Naive thymus-derived CD8-positive, alpha-beta T cell (primary cell): ENCODE data around the gene SP5. TPM values are rescaled to one million over a fixed set of nuclear protein-coding genes. Genes with fewer than 3 reads are reported as not detected.
"Not testable (repeated sequence)": the region's sequence is repeated elsewhere in the genome, so short reads cannot be mapped to it uniquely, and the experiment has no call there.

Source experiments
- ATAC-seq, 2 donors: fragments of 150-1000 bp; cut with Tn5 transposase in 1 of 2; sonication (Bioruptor Pico), chemical (Tn5 transposase) in 1 of 2; 1 replicate in 1 of 2; 2 replicates in 1 of 2; pipeline ENCODE4 v1.10.0; 2021; ENCODE audit warnings: mild to moderate bottlenecking in 2 of 2, moderate library complexity in 2 of 2
- POLR2A ChIA-PET: fragments of 350-600 bp; sonication (Branson Sonifier 250); formaldehyde crosslinking; loops from one replicate; lab custom pipeline; 2021; ENCODE audit warnings: antibody characterized with exemption; lab: Charles Lee
- DNase-seq, 10 donors: peaks; one replicate each; pipeline versions ENCODE4 v3.0.0 to v3.0.0-alpha.2; 2020 to 2022
- H3K27ac Mint-ChIP-seq, 10 donors: one replicate each; pipeline ENCODE4 v1.8.0; 2020 to 2022; ENCODE audit warnings: mild to moderate bottlenecking in 10 of 10, mixed read lengths in 10 of 10, moderate library complexity in 4 of 10, inconsistent platforms in 1 of 10
- H3K27me3 Mint-ChIP-seq, 5 donors: one replicate each; pipeline ENCODE4 v1.8.0; 2021 to 2022; ENCODE audit warnings: mixed read lengths in 5 of 5
- H3K36me3 Mint-ChIP-seq, 3 donors: one replicate each; pipeline ENCODE4 v1.8.0; 2020 to 2022; ENCODE audit warnings: mixed read lengths in 3 of 3, mild to moderate bottlenecking in 2 of 3, inconsistent platforms in 1 of 3
- H3K4me1 Mint-ChIP-seq, 4 donors: one replicate each; pipeline ENCODE4 v1.8.0; 2021 to 2022; ENCODE audit warnings: mixed read lengths in 4 of 4
- H3K4me3 Mint-ChIP-seq, 10 donors: one replicate each; pipeline ENCODE4 v1.8.0; 2020 to 2022; ENCODE audit warnings: mild to moderate bottlenecking in 10 of 10, mixed read lengths in 10 of 10, moderate library complexity in 6 of 10, inconsistent platforms in 1 of 10
- H3K9me3 Mint-ChIP-seq, 9 donors: one replicate each; pipeline ENCODE4 v1.8.0; 2020 to 2022; ENCODE audit warnings: mixed read lengths in 9 of 9, mild to moderate bottlenecking in 3 of 9, inconsistent platforms in 1 of 9, moderate library complexity in 1 of 9
- polyA plus RNA-seq, 3 donors: library from polyadenylated mRNA; unstranded; fragments of 300-500 nt; fragmentation: Illumina TruSeq; gene quantifications; one replicate each; pipeline ENCODE4 v1.2.3, GENCODE V29; 2021
- total RNA-seq, 8 experiments: library from RNA in 2 of 8; stranded (reverse) in 2 of 8; gene quantifications; one replicate each; pipeline ENCODE4 v1.2.3 and lab custom pipeline; 2021 to 2026

SP5 gene
- total RNA-seq (not detected), polyA plus RNA-seq (not detected), total RNA-seq (lab: John Stamatoyannopoulos, UW) (0 to 0.06 (median 0) reads per million in 6 experiments)

DNA sequence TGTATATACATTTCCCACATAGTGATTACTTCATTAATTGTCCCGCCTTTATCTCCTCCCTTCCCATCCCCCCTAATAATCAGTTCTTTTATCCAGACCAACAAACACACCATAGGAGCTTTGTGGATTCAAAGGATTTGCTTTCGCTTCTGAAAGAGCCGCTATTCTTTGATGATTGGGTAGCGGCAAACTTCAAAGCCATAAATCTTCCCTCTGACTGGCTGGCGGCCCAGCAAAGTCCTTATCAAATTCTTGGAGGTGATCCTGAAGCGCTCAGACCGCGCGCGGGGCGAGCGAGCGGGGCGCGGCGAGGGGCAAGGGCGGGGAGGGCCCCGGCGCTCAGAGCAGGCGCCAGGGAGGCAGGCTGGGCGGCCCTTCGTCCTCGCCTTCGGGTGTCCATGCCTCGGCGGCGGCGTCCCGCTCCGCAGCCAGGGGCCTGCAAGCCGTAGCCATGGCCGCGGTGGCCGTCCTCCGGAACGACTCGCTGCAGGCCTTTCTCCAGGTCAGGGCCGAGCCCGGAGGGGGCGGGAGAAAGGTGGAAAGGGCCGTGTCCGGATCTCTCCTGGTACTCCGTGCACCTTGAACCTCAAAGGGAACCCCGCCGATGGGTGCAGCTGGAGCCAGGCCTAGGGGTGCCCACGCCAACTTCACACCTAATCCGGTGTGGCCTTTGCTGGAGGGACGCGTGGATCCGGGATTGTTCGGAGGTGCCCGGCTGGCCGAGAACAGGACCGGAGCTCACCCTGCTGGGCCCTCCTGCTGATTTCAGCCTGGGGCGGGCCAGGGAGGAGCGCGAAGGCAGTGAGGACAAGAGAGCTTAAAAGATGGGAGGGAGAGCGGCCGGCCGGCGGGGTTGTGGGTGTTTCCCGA lies at the start of gene SP5:
Gene SP5, plus strand, starts transcription at position 276 of the 870 bp plus-strand sequence. Its CDS starts 176 bp downstream, at position 452.
- H3K27me3 Mint-ChIP-seq, result peaks cover 29 to 79% (median 62%) of the 10 kb centered on the region in 5 donors
- DNase-seq, result peak in 7 of 10 donors; percentile 22 to 56 (median 31)
- peaks cover 24 to 42% (median 38%) of the 10 kb centered on the region in 4 donors for H3K4me1 Mint-ChIP-seq
- H3K36me3 Mint-ChIP-seq, result peaks cover 2 to 8% (median 5%) of the 10 kb centered on the region in 3 donors
- H3K9me3 Mint-ChIP-seq, result peaks cover 0 to 4% (median 0%) of the 10 kb centered on the region in 9 donors
- peak within 1 kb of the TSS; percentile 79 to 93 (median 88) for H3K4me3 Mint-ChIP-seq
- peak within 1 kb of the TSS in 2 of 10 donors; percentile 3 to 62 for H3K27ac Mint-ChIP-seq
- ATAC-seq, result peak; percentile 48
- POLR2A ChIA-PET, result no interaction called here

DNA sequence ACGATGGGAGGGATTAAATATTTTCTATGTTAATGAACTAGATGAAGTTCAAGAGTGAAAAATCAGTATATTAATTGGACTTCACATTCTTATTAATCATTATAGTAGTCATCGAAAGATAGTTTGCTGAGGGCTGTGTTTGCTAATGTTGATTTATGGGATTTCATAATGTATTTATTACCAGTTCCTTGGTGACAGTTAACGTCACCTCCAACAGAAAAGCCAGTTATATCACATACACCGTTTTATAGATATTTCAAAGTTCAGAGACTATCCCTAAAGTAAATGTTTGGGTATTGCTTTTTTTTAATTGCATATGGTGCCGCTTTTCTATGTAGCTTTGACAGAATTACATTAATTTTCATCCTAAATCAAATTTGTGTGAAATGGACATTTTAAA lies 49.4 kb upstream of the SP5 start:
- ATAC-seq (no peak), DNase-seq (no peak)
- no peaks in the 10 kb centered on the region for H3K36me3 Mint-ChIP-seq
- H3K4me1 Mint-ChIP-seq, result no peaks in the 10 kb centered on the region
- no peak overlapping the region for H3K4me3 Mint-ChIP-seq
- peaks cover 6 to 21% (median 11%) of the 10 kb centered on the region in 5 donors for H3K27me3 Mint-ChIP-seq
- H3K27ac Mint-ChIP-seq, result no peak overlapping the region
- POLR2A ChIA-PET, result no interaction called here
- no peaks in the 10 kb centered on the region for H3K9me3 Mint-ChIP-seq

DNA sequence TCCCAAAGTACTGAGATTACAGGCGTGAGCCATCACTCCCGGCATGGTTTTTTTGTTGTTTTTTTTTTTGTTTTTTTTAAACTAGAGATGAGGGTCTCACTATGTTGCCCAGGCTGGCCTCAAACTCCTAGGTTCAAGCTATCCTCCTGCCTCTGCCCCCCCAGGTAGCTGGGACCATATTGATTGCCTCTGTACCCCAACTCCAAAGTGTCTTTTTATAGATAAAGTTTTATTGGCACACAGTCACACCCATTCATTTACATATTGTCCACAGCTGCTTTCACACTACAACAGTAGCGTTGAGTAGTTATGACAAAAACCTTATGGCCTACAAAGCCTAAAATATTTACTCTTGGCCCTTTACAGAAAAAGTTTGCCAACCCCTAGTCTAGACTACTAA lies 45.2 kb upstream of the SP5 start:
- no peak overlapping the region for H3K4me3 Mint-ChIP-seq
- H3K36me3 Mint-ChIP-seq, result no peaks in the 10 kb centered on the region
- no peaks in the 10 kb centered on the region for H3K9me3 Mint-ChIP-seq
- H3K27ac Mint-ChIP-seq, result no peak overlapping the region
- no peaks in the 10 kb centered on the region for H3K4me1 Mint-ChIP-seq
- peaks cover 6 to 16% (median 10%) of the 10 kb centered on the region in 5 donors for H3K27me3 Mint-ChIP-seq
- POLR2A ChIA-PET, result no interaction called here
- ATAC-seq, result no peak
- no peak for DNase-seq

DNA sequence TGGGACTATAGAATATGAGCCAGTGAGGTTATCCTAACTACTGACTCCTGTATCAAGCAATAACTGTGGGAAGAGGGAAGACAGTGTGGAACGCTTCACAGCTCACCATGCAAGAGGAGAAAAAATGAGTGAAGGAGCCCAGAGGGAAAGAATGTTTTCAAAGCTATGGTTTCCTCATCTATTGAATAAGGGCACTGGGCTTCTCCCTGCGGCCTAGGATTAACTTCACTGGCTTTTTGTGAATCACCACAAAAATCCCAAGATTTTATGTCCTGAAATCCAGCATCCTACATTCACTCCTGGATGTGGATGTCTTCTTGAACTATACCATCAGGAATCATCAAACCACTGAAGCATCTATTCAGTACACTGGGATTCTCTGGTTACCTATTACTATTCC lies 44.5 kb upstream of the SP5 start:
- no peak overlapping the region for H3K4me3 Mint-ChIP-seq
- no peaks in the 10 kb centered on the region for H3K9me3 Mint-ChIP-seq
- peaks cover 2 to 14% (median 8%) of the 10 kb centered on the region in 5 donors for H3K27me3 Mint-ChIP-seq
- POLR2A ChIA-PET, result no interaction called here
- no peaks in the 10 kb centered on the region for H3K4me1 Mint-ChIP-seq
- DNase-seq (no peak), ATAC-seq (no peak)
- no peaks in the 10 kb centered on the region for H3K36me3 Mint-ChIP-seq
- no peak overlapping the region for H3K27ac Mint-ChIP-seq

DNA sequence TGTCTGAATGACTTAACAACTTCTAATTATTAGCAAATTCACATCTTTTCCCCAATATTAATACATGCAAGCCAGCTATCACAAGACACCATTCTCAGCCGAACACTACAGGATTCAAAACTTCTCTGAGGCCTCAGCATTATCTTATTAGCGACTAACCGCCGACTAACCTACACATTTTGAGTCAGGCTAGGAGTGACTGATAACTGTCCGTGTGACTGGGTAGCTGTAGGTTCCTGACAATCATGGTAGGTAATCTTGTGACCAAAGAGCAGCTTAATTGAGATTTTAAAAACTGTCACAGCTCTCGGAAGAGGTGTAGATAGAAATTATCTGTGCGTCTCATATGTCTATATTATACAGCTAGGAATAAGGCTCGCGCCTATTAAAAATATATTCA lies 44.1 kb upstream of the SP5 start:
- no peak for ATAC-seq
- H3K4me1 Mint-ChIP-seq, result no peaks in the 10 kb centered on the region
- no peak for DNase-seq
- H3K27ac Mint-ChIP-seq, result no peak overlapping the region
- POLR2A ChIA-PET, result no interaction called here
- H3K27me3 Mint-ChIP-seq, result peaks cover 0 to 14% (median 8%) of the 10 kb centered on the region in 5 donors
- H3K4me3 Mint-ChIP-seq, result no peak overlapping the region
- H3K9me3 Mint-ChIP-seq, result no peaks in the 10 kb centered on the region
- H3K36me3 Mint-ChIP-seq, result no peaks in the 10 kb centered on the region

DNA sequence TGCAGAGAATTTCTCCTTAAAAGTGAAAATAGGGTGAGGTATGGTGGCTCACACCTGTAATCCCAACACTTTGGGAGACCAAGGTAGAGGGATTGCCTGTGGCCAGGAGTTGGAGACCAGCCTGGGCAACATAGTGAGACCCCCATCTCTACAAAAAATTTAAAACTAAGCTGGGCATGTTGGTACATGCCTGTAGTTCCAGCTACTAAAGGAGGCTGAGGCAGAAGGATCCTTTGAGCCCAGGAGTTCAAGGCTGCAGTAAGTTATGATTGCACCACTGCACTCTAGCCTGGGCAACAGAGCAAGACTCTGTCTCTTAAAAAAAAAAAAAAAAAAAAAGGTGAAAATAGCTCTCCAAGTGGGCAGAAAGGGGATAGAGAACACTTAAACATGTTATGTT lies 40.9 kb upstream of the SP5 start:
- not testable (repeated sequence) for H3K4me3 Mint-ChIP-seq, H3K9me3 Mint-ChIP-seq, H3K36me3 Mint-ChIP-seq, H3K27ac Mint-ChIP-seq, ATAC-seq, H3K4me1 Mint-ChIP-seq, DNase-seq
- POLR2A ChIA-PET, result interaction anchor here (0.6 kb wide), 1 partner anchor 16 kb away, joined by 7 read pairs; no protein-coding TSS in a partner anchor
- H3K27me3 Mint-ChIP-seq, result peaks cover 0 to 10% (median 4%) of the 10 kb centered on the region in 5 donors

DNA sequence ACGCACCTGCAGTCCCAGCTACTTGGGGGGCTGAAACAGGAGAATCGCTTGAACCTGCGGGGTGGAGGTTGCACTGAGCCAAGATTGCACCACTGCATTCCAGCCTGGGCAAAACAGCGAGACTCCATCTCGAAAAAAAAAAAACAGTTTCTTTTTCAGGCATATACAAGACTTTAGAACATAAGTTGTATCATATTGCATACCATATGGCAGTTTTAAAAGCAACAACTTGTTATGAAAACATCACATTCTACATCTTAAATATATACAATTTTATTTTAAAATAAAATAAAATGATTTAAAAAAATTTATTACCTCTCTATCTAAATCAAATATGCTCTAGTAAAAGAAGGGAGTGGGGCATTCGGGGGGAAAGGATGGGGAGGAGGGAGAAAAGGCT lies 39.4 kb upstream of the SP5 start:
- ATAC-seq (no peak), DNase-seq (no peak)
- POLR2A ChIA-PET, result no interaction called here
- Mint-ChIP-seq H3K27ac (no peak overlapping the region), H3K9me3 (no peaks in the 10 kb centered on the region), H3K4me3 (no peak overlapping the region), H3K36me3 (no peaks in the 10 kb centered on the region), H3K4me1 (peaks cover 0 to 6% (median 4%) of the 10 kb centered on the region in 4 donors), H3K27me3 (peaks cover 0 to 10% (median 4%) of the 10 kb centered on the region in 5 donors)

DNA sequence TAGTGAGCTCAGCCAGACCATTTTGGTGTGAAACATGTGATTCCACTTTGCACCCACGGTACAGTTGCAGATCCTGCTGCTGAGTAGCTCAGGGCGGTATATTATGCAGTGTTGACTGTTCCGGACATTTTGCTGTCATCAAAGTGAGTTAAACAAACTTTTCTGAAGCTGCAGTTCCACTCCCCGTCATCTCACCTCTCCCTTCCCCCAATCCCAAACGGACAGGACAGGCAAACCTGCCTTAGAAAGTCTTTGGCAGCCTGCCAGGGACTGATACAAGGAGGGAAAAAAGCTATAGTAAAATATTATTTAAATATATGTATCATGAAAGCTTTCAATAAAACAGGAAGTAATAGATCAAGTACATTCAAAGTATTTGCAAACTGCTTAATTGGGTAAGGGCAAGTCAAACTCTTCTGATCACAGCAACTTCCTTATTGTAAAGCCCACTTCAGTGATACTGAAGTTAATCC lies 35.5 kb upstream of the SP5 start:
- Mint-ChIP-seq H3K4me1 (peaks cover 0 to 6% (median 4%) of the 10 kb centered on the region in 4 donors), H3K4me3 (no peak overlapping the region), H3K27ac (no peak overlapping the region), H3K36me3 (no peaks in the 10 kb centered on the region), H3K27me3 (peaks cover 0 to 13% (median 11%) of the 10 kb centered on the region in 5 donors), H3K9me3 (no peaks in the 10 kb centered on the region)
- ATAC-seq (no peak), DNase-seq (no peak)
- POLR2A ChIA-PET, result no interaction called here

DNA sequence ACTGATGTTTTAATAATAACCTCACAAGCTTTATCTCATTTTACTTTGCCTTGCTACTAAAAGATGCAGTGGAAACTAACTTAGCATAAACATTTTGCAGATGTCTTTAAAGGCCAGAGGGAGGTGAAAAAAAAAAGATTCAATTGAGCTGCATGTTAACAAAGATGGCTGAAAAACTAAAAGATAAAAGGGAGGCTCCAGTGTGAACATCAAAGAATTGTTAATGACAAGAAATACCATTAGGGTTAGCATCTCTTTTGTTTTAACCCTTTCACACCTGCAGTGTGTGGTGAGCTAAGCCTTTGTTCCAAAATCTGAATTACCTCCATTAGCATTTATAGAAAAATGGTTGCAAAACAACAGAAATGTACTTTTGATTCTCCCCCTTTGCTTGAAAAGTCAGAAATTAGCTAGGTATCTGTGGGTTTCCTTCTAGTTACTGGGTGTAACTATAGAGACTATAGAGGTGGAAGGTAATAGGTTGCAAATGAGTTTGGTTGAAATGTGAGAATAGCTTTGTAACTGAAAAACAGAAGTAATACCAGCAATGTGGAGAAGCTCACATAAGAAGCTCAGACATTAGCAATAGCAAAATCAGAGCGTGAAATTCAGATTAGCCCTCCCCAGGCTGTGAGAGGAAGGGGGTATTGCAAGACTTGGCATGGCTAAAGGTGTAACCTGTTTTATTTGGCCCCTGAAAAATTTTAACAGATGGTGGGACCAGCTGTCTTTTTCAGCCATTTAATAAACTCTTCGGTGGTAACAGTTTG lies 34.8 kb upstream of the SP5 start:
- DNase-seq (no peak), ATAC-seq (no peak)
- Mint-ChIP-seq H3K27ac (no peak overlapping the region), H3K4me1 (peaks cover 0 to 6% (median 4%) of the 10 kb centered on the region in 4 donors), H3K27me3 (peaks cover 0 to 13% (median 7%) of the 10 kb centered on the region in 5 donors), H3K9me3 (no peaks in the 10 kb centered on the region), H3K36me3 (no peaks in the 10 kb centered on the region), H3K4me3 (no peak overlapping the region)
- POLR2A ChIA-PET, result no interaction called here

DNA sequence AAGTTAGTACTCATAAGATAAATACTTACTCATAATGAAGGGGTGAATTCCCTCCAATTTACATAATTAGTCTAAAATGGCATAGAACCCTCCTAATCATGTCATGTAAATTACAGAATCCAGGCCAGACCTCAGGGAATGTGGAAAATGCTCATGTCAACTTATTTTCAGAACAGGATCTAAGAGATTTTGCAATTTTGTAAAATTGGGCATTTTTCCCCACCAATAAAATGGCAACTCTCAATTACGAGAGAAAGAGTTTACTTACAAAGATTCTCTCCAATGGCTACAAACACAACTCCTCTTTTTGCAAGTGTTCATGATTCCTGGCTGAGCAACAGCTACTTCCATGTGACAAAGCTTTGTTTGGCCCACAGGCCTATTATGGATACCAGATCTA lies 33.8 kb upstream of the SP5 start:
- Mint-ChIP-seq H3K27ac (no peak overlapping the region), H3K9me3 (no peaks in the 10 kb centered on the region), H3K4me1 (peaks cover 0 to 6% (median 4%) of the 10 kb centered on the region in 4 donors), H3K27me3 (peaks cover 0 to 13% (median 7%) of the 10 kb centered on the region in 5 donors), H3K4me3 (no peak overlapping the region), H3K36me3 (no peaks in the 10 kb centered on the region)
- POLR2A ChIA-PET, result no interaction called here
- ATAC-seq (no peak), DNase-seq (no peak)

DNA sequence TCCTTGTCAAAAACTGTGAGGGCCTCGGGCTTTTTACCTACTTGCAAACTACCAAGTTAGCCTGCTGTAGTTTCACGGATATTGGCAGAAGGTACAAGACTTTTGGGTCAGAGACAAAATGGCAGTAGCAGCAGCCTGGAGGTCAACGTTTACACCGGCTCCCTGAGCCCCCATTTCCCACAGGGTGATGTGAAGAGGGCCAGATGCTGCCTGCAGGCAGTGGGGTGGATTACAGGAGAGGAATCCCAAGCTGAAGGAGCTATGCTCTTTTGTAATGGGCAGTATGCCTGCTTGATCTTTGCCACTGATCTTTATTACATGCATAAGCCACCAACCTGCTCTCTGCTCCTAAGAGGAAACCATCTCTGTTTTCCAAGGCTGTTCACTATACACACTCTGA lies 29.5 kb upstream of the SP5 start:
- POLR2A ChIA-PET, result no interaction called here
- H3K27me3 Mint-ChIP-seq, result peaks cover 2 to 13% (median 10%) of the 10 kb centered on the region in 5 donors
- H3K36me3 Mint-ChIP-seq, result no peaks in the 10 kb centered on the region
- H3K4me1 Mint-ChIP-seq, result no peaks in the 10 kb centered on the region
- H3K4me3 Mint-ChIP-seq, result no peak overlapping the region
- H3K9me3 Mint-ChIP-seq, result no peaks in the 10 kb centered on the region
- ATAC-seq (no peak), DNase-seq (no peak)
- no peak overlapping the region for H3K27ac Mint-ChIP-seq

DNA sequence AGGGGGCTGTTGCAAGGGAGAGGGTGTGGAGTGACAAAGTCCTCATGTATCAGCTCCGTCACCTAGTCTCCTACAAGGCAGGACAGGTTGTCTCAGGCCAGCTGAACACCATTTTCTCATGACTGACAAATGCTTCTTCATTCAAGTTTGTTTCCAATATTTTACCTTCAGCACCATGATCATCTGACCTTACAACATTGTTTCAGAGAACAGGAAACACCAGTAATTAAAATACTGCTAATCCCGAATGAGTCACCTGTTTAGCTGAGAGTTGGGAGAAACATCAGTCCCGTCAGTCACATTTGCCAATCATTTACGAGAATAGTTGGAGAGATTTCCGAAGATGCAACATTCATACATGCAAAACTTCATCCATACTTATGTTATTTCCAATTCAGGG lies 25.7 kb upstream of the SP5 start:
- ATAC-seq (no peak), DNase-seq (no peak)
- Mint-ChIP-seq H3K4me1 (peaks cover 0 to 2% (median 0%) of the 10 kb centered on the region in 4 donors), H3K9me3 (no peaks in the 10 kb centered on the region), H3K27me3 (peaks cover 7 to 14% (median 7%) of the 10 kb centered on the region in 5 donors), H3K36me3 (no peaks in the 10 kb centered on the region), H3K4me3 (no peak overlapping the region), H3K27ac (no peak overlapping the region)
- POLR2A ChIA-PET, result interaction anchor here (0.5 kb wide), 1 partner anchor 35 kb away, joined by 6 read pairs; no protein-coding TSS in a partner anchor
